NB4 (cell line): ENCODE results near the gene PDZRN3.

Source experiments
- DNase-seq: peaks from one replicate; pipeline ENCODE4 v3.0.0; 2010; ENCODE audit warnings: low read depth
- H3K4me3 ChIP-seq: one replicate; pipeline ENCODE4 v1.5.1; 2011; ENCODE audit warnings: mild to moderate bottlenecking, low read depth, low read length, moderate library complexity
- CTCF ChIP-seq: IDR thresholded peaks from one replicate; pipeline ENCODE4 v1.5.1; 2012; ENCODE audit warnings: low read depth, low read length
- MAX ChIP-seq: IDR thresholded peaks from 2 replicates; pipeline ENCODE4 v1.6.1; 2011; ENCODE audit warnings: low read depth, low read length
- MYC ChIP-seq: IDR thresholded peaks from 2 replicates; pipeline ENCODE4 v1.6.1; 2011; ENCODE audit warnings: low read depth, low read length
- POLR2A ChIP-seq: IDR thresholded peaks from 2 replicates; pipeline ENCODE4 v1.6.1; 2011; ENCODE audit warnings: mild to moderate bottlenecking; ENCODE audit not compliant: insufficient read length; ENCODE audit errors: extremely low read depth

PDZRN3 gene

GRCh38 chr3:73490453-73491286 lies 134.1 kb downstream of the PDZRN3 start:
- TF ChIP-seq MYC: no peak
- no peak for TF ChIP-seq MAX
- no peak for TF ChIP-seq POLR2A
- no peak for TF ChIP-seq CTCF
- H3K4me3 ChIP-seq: no peak overlapping the region
- no peak for DNase-seq

- TF ChIP-seq CTCF (no peak), MYC (no peak), POLR2A (no peak), MAX (no peak)
- no peak for DNase-seq
- no peak overlapping the region for H3K4me3 ChIP-seq
Observed at GRCh38 chr3:73485877-73486330, 138.8 kb downstream of the PDZRN3 start.

- TF ChIP-seq CTCF (no peak), MAX (no peak), MYC (no peak), POLR2A (no peak)
- no peak overlapping the region for H3K4me3 ChIP-seq
- DNase-seq: no peak
Observed at GRCh38 chr3:73484656-73485248, 140.0 kb downstream of the PDZRN3 start.

- TF ChIP-seq CTCF (no peak), POLR2A (no peak), MYC (no peak), MAX (no peak)
- no peak for DNase-seq
- H3K4me3 ChIP-seq: no peak overlapping the region
Observed at GRCh38 chr3:73481888-73482287, 142.9 kb downstream of the PDZRN3 start.

- no peak for DNase-seq
- TF ChIP-seq POLR2A (no peak), MYC (no peak), CTCF (no peak), MAX (no peak)
- H3K4me3 ChIP-seq: no peak overlapping the region
Observed at GRCh38 chr3:73480187-73480672, 144.5 kb downstream of the PDZRN3 start.
